NAMALWA (cell line): ENCODE results near the gene TMEM97.
"Not testable (repeated sequence)": the region's sequence is repeated elsewhere in the genome, so short reads cannot be mapped to it uniquely, and the experiment has no call there.

ENCODE experiments used
- DNase-seq: peaks from one replicate; pipeline ENCODE4 v3.0.0-alpha.2; 2015; ENCODE audit warnings: low spot score

TMEM97 gene

GRCh38 chr17:28318759-28319597, at the start of gene TMEM97:
TMEM97 (plus strand) TSS chr17:28319200; CDS start chr17:28319240, 40 bp downstream.
- DNase-seq = peak; percentile 98

- no peak for DNase-seq
These were observed 48.9 kb upstream of the TMEM97 start for GRCh38 chr17:28270055-28270454.

GRCh38 chr17:28270926-28271325, 48.1 kb upstream of the TMEM97 start:
- DNase-seq = no peak

GRCh38 chr17:28271431-28271830, 47.6 kb upstream of the TMEM97 start:
- DNase-seq = no peak

GRCh38 chr17:28272166-28272565, 46.8 kb upstream of the TMEM97 start:
- no peak for DNase-seq

- DNase-seq = not testable (repeated sequence)
These were observed 45.7 kb upstream of the TMEM97 start for GRCh38 chr17:28273341-28273740.

GRCh38 chr17:28274591-28275265, 44.3 kb upstream of the TMEM97 start:
- DNase-seq = no peak

GRCh38 chr17:28276011-28276410, 43.0 kb upstream of the TMEM97 start:
- DNase-seq = no peak

GRCh38 chr17:28279411-28279810, 39.6 kb upstream of the TMEM97 start:
- no peak for DNase-seq

- no peak for DNase-seq
These were observed 38.2 kb upstream of the TMEM97 start for GRCh38 chr17:28280826-28281225.

- no peak for DNase-seq
These were observed 36.4 kb upstream of the TMEM97 start for GRCh38 chr17:28282596-28282995.

GRCh38 chr17:28285965-28286364, 33.0 kb upstream of the TMEM97 start:
- DNase-seq = no peak

GRCh38 chr17:28290703-28291102, 28.3 kb upstream of the TMEM97 start:
- no peak for DNase-seq

GRCh38 chr17:28291780-28292330, 27.1 kb upstream of the TMEM97 start:
- DNase-seq = no peak

GRCh38 chr17:28292878-28293277, 26.1 kb upstream of the TMEM97 start:
- not testable (repeated sequence) for DNase-seq

- DNase-seq = no peak
These were observed 25.0 kb upstream of the TMEM97 start for GRCh38 chr17:28293994-28294393.

- no peak for DNase-seq
These were observed 23.1 kb upstream of the TMEM97 start for GRCh38 chr17:28295677-28296578.

GRCh38 chr17:28298449-28298848, 20.6 kb upstream of the TMEM97 start:
- no peak for DNase-seq

- DNase-seq = no peak
These were observed 12.0 kb upstream of the TMEM97 start for GRCh38 chr17:28306954-28307401.

- DNase-seq = no peak
These were observed 5.2 kb upstream of the TMEM97 start for GRCh38 chr17:28313841-28314240.

- DNase-seq = no peak
These were observed 2.9 kb upstream of the TMEM97 start for GRCh38 chr17:28315846-28316705.
